ENCODE measurements around the gene CENPO.

Gene CENPO

GRCh38 chr2:24792874-24793760 is at the start of gene CENPO, which contains the start of gene PTRHD1:
Gene CENPO, plus strand, starts transcription at chr2:24793425. Its CDS starts 495 bp downstream, at chr2:24793920.
Gene PTRHD1, minus strand, starts transcription at chr2:24793391. Its CDS starts 14 bp downstream, at chr2:24793377.
- peak; percentile 99 for DNase-seq

GRCh38 chr2:24743924-24744323 is 49.3 kb upstream of the CENPO start:
- DNase-seq, result no peak

- DNase-seq, result no peak
These were observed 48.9 kb upstream of the CENPO start for GRCh38 chr2:24744356-24744755.

GRCh38 chr2:24745825-24746224 is 47.4 kb upstream of the CENPO start:
- no peak for DNase-seq

- DNase-seq, result no peak
These were observed 45.9 kb upstream of the CENPO start for GRCh38 chr2:24747299-24747698.

GRCh38 chr2:24749069-24749691 is 44.0 kb upstream of the CENPO start:
- DNase-seq, result no peak

- no peak for DNase-seq
These were observed 38.1 kb upstream of the CENPO start for GRCh38 chr2:24754985-24755705.

- no peak for DNase-seq
These were observed 36.4 kb upstream of the CENPO start for GRCh38 chr2:24756789-24757188.

GRCh38 chr2:24761866-24762265 is 31.4 kb upstream of the CENPO start:
- DNase-seq, result no peak

- no peak for DNase-seq
These were observed 30.7 kb upstream of the CENPO start for GRCh38 chr2:24762518-24762917.

GRCh38 chr2:24763843-24764242 is 29.4 kb upstream of the CENPO start:
- no peak for DNase-seq

- DNase-seq, result peak; percentile 42
These were observed 26.6 kb upstream of the CENPO start for GRCh38 chr2:24766609-24767008.

- no peak for DNase-seq
These were observed 25.2 kb upstream of the CENPO start for GRCh38 chr2:24768013-24768412.

- DNase-seq, result no peak
These were observed 24.6 kb upstream of the CENPO start for GRCh38 chr2:24768601-24769000.

- no peak for DNase-seq
These were observed 22.2 kb upstream of the CENPO start for GRCh38 chr2:24771061-24771460.

GRCh38 chr2:24771764-24772586 is 21.2 kb upstream of the CENPO start:
- DNase-seq, result no peak

- no peak for DNase-seq
These were observed 18.9 kb upstream of the CENPO start for GRCh38 chr2:24774373-24774772.

GRCh38 chr2:24779116-24779515 is 14.1 kb upstream of the CENPO start:
- DNase-seq, result no peak

- DNase-seq, result no peak
These were observed 9.6 kb upstream of the CENPO start for GRCh38 chr2:24783641-24784040.

GRCh38 chr2:24785671-24786321 is 7.4 kb upstream of the CENPO start:
- peak; percentile 51 for DNase-seq

- no peak for DNase-seq
These were observed 5.7 kb upstream of the CENPO start for GRCh38 chr2:24787532-24787931.

GRCh38 chr2:24788816-24789215 is 4.4 kb upstream of the CENPO start:
- DNase-seq, result no peak

All from hematopoietic multipotent progenitor cell treated with erythropoietin and hydrocortisone succinate and interleukin-3 and kit ligand, for 6 days (in vitro differentiated cells).